EH (cell line): ENCODE results near the gene BRSK2.

Experiments used
- DNase-seq: peaks from one replicate; pipeline ENCODE4 v3.0.0-alpha.2; 2015; ENCODE audit warnings: low read depth

BRSK2 gene

GRCh38 chr11:1469911-1470680, 80.4 kb downstream of the BRSK2 start:
- DNase-seq = no peak

- no peak for DNase-seq
These were observed 81.2 kb downstream of the BRSK2 start for GRCh38 chr11:1470681-1471611.

- no peak for DNase-seq
These were observed 82.0 kb downstream of the BRSK2 start for GRCh38 chr11:1471736-1472135.

DNA sequence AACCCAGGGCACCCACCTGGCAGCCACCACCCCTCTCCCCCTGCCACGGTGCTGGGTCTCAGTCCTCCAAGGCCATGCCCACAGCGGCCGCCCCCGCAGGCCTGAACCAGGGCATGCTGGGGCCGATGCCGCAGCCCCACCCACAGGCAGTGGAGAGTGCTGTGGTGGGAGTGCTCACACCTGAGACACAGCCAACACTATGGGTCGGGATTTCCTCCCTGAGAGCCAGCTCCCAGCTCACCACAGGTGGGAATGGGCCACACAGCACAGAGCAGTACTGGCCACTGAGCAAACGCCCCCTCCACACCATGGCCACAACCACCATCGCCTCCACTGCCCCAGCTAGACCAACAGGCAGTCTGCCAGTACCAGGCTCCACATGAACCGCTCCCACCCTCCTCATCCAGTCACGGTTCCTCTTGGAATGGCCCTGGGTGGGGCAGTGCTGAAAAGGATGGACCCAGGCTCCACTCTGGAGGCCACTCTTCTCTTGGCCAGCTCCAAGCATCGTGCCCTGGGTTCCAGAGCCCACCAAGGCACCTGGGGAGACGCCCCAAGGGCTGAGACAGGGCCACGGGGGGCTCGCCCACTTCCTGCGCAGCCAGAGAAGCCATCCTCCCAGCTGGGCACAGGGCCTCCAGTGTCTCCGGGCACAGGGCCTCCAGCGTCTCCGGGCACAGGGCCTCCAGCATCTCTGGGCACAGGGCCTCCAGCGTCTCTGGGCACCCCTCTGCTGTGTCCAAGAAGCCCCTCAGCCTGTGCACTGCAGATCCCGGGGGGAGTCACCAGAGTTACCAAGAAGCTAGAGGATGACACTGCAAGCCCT, 82.7 kb downstream of the BRSK2 start:
- DNase-seq = no peak

DNA sequence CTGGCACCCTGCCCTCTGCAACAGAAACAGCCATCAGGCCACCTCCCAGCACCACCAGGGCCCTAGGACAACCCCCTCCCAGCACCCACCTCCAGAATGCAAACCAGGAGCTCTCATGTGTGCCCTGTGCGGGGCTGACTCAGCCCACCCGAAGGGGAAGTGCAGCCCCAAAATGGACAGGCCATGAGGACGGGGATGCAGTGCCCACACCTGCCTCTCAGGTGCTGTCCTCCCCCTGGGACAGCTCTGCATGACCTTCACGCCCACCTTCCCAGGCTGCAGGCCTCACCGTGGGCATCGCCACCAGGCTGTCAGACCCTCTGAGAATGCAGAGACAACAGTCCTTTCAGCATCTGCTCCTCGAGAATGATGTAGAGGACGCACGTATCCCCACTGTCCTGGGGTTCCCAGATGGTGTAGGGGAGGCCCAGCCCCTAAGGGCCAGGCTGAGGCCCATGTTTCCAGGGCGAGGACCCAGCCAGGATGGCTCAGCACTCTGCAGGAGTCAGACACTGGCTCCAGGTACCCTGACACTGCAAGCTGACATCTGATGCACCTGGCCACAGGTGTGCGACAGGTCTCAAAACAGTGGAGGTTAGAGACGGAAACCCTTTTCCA, 83.4 kb downstream of the BRSK2 start:
- DNase-seq = no peak

GRCh38 chr11:1473786-1474185, 84.1 kb downstream of the BRSK2 start:
- no peak for DNase-seq

DNA sequence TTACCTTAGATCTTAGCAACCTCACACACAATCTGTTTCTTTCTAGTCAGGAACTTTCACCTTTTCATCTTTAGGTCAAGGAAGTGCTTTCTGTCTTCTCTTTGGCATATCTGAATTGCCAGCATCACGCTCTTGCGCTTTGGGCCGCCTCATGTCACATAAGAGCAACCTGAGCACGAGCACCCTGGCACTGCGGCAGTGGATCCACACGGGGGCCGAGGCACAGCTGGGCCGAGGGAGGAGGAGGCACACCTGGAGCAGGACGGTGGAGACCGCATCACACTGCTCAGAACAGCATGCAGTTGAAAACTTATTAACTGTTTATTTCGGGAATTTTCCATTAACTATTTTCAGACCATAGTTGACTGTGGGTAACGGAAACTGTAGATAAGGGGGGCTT, 86.1 kb downstream of the BRSK2 start:
- DNase-seq = no peak

DNA sequence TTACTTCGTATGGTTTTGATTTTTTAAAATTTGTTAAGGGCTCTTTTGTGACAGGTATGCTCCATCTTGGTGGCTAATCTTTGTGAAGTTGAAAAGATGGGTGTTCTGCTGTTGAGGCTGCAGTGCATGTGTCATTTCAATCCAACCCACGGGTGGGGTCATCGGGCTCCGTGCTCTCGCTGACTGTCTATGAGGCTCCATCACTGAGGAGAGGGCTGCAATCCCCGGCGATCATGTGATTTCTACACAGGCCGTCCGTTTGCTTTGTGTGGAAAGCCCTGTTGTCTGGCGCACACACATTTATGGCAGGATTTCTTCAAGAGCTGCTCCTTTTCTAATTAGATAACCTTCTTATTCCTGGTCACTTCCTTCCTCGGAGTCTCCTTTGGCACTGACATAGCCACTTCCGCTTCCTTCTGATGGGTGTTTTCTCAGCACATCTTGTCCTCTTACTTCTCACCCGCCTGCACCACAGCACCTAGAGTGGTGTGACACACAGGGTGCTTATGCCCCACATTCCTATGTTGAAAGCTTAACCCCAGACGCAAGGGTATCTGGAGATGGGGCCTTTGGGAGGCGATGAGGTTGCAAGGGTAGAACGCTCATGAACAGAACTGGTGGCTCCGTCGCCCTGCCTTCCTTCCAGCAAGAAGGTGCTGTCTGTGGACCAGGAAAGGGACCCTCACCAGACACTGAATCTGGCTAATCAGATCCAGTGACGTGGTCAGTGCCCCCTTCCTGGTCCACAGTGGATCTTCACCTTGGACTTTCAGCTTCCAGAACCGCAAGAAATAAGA, 87.4 kb downstream of the BRSK2 start:
- no peak for DNase-seq

DNA sequence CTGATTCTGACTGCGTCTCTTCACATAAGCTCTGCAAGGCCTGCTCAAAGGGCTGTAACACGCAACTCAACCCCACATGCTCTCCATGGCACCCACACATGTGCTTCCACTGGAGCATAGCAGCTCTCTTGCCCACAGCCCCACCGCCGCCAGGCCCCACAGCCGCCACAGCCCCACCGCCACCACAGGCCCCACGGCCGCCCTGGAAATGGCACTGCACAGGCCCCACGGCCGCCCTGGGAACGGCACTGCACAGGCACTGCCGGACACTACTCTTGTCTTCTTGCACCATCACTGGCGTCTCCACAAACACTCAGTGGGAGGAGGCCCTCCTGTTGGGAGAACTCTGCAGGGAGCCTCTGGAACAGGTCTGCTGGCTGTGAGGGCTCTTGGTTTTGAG, 88.3 kb downstream of the BRSK2 start:
- DNase-seq = no peak

- DNase-seq = no peak
These were observed 88.8 kb downstream of the BRSK2 start for GRCh38 chr11:1478544-1478943.

- no peak for DNase-seq
These were observed 89.4 kb downstream of the BRSK2 start for GRCh38 chr11:1479006-1479677.

DNA sequence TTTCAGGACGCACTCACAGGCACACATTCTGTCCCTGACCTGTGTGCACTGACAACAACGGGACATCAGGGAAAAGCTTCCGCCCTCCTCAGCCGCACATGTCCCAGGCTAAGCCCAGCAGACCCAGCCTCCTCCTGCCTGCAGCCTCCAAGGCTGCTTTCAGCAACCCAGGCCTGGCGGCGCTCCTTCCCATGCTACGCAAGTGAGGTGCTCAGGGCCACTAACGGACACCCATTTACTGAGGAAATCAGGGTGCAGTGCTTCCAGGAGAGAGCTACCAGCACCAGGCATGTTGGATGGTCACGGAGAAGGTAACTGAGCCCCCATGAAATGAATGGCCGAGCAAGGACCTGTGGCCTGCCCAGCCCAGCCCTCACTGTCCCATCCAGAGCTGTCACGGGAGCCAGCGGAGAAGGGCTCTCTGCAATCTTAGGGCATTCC, 90.0 kb downstream of the BRSK2 start:
- DNase-seq = no peak

DNA sequence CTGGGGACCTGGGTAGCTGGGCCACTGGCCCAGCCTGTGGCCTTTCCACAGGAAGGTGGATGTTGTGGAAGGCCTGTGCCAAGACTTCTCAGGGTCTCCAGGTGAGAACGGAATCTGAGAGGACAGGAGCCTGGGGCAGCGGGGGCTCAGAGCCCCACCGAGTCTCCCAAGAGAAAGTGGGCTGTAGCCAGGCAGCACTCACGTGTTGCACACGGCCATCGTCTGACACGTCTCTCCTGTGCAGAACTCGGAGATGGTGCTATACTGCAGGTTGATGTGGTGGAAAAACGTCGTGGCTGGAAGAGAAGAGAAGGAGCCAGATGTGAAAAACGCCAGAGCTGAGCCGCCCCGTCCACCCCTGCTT, 90.4 kb downstream of the BRSK2 start:
- DNase-seq = no peak

- DNase-seq = no peak
These were observed 91.1 kb downstream of the BRSK2 start for GRCh38 chr11:1480555-1481482.

DNA sequence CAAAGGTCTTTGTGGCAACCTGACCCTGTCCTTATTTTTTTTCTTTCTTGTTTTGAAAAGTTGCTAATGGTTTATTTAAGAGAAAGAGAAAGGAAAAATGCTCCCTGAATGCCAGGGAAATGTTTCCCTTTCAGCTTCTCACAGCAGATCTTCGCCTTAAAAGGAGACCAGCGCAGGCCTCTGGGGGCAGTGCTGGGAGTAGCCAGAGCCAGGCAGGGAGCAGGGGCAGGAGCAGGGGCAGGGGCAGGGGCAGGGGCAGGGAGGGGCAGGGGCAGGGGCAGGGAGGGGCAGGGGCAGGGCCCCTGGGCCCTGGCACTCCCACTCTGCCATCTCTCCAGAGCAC, 91.7 kb downstream of the BRSK2 start:
- peak; percentile 15 for DNase-seq

DNA sequence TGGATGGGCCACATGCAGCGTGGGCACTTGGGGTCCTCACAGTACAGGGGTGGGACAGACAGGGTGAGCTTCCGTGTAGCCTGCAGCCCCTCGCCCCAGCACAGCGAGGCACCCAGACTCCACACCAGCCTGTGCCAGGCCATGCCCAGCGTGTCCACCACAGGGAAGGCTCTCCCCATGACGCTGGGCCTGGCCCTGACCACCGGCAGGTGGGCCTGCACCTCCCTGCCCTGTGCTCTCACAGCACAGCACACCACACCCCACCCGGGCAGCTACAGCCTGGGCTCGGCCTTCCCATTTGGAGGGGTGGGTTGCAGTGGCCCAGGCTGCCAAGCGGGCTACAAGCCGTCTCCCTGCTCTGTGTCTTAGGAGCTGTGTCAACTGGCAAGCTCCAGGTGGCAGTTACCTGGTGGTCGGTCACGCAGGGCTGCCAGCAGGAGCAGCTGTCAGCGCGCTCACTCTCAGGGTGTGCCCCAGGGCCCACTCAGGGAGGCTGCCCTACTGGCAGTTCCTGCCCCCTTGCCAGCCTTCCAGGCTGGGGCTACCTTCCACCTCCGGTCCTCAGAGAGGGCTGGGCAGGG, 92.2 kb downstream of the BRSK2 start:
- DNase-seq = no peak

DNA sequence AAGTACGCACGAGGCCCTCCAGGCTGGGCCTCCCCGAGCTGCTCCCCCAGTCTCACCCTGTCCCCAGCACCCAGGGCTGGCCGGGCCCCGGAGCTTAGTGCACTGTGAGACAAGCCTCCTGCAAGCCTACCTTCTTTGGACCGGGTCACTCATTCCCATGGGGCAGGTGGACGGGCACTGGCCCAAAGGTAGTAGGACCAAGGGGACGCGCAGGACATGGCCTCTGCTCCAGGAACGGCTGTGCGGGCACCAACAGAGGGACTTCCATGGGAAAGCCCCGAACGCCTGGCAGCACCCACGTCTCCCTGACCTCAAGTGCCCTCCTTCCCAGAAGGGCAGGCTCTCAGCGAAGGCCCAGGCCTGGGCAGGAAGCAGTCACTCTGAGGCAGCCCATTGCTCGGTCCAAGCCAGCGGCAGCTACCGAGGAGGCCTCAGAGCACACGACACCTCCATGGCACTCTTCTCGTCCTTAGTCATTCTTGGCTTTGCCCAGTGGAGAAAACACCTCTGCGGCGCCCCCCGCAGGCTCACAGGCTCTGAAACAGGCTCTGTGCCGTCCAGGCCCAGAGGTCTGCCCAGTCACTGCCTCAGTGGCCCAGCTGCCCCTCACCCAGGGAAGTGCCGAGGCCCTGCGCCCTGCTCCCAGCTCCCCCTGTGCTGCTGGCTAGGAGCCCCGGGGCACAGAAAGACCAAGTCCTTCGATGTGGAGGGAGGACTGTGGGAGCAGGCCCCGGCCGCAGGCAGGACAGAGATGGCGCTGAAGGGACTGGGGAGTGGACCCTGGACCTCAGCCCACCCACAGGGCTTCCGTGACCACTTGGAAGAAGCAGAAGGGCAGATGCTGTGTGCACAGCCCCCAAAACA, 93.1 kb downstream of the BRSK2 start:
- no peak for DNase-seq

DNA sequence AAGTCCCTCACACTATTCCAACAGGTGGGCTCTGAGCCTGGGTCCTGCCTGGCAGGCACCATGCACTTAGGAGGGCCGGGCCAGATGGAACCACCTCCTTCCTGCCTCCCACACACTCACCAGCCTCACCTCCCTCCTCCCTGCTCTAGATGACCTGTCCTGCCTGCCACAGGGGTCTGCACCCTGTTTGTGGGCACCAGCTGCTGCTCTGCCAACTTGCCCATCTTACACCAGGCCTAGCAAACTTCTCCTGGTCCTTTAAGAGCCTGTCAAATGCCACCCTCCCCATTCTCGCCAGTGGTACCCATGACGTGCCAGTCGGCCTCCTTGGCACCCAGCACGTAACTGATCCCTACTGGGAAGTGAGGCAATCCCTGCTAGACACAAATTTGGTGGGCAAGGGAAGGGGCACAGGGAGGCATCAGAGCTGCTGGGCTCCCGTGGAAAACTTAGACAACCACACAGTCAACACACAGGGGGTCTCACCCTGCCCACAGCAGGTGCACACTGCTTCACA, 93.8 kb downstream of the BRSK2 start:
- DNase-seq = no peak
